ACC112 (cell line): ENCODE data around the gene SHC2.
"Not testable (repeated sequence)": the region's sequence is repeated elsewhere in the genome, so short reads cannot be mapped to it uniquely, and the experiment has no call there.

Experiments used
- H2AFZ ChIP-seq: fragments of 200-600 bp; sonication (generic); one replicate; pipeline ENCODE4 v1.6.0; 2017; ENCODE audit warnings: antibody characterized with exemption, low read length; ENCODE audit not compliant: unreplicated experiment
- H3K27ac ChIP-seq: fragments of 200-600 bp; sonication (generic); 2 replicates; pipeline ENCODE4 v1.5.1; 2014; ENCODE audit warnings: low read depth, mild to moderate bottlenecking, antibody characterized with exemption, low read length, moderate library complexity
- H3K27me3 ChIP-seq: fragments of 200-600 bp; sonication (generic); 2 replicates; pipeline ENCODE4 v1.6.1; 2014; ENCODE audit warnings: mild to moderate bottlenecking, antibody characterized with exemption, low read length, moderate library complexity, mixed read lengths; ENCODE audit not compliant: insufficient read depth
- H3K36me3 ChIP-seq: fragments of 200-600 bp; sonication (generic); 2 replicates; pipeline ENCODE4 v1.6.1; 2016; ENCODE audit warnings: mild to moderate bottlenecking, antibody characterized with exemption, low read length, moderate library complexity, mixed read lengths; ENCODE audit not compliant: insufficient read depth
- H3K4me1 ChIP-seq: fragments of 200-600 bp; sonication (generic); one replicate; pipeline ENCODE4 v1.6.1; 2016; ENCODE audit warnings: low read length, mixed read lengths; ENCODE audit not compliant: insufficient read depth, unreplicated experiment, control insufficient read depth
- H3K4me3 ChIP-seq: fragments of 200-600 bp; sonication (generic); 2 replicates; pipeline ENCODE4 v1.5.1; 2014; ENCODE audit warnings: mild to moderate bottlenecking, low read depth, low read length
- H3K79me2 ChIP-seq: fragments of 200-600 bp; sonication (generic); one replicate; pipeline ENCODE4 v1.6.0; 2016; ENCODE audit warnings: low read length; ENCODE audit not compliant: control insufficient read depth, unreplicated experiment, insufficient read depth

SHC2 gene

DNA sequence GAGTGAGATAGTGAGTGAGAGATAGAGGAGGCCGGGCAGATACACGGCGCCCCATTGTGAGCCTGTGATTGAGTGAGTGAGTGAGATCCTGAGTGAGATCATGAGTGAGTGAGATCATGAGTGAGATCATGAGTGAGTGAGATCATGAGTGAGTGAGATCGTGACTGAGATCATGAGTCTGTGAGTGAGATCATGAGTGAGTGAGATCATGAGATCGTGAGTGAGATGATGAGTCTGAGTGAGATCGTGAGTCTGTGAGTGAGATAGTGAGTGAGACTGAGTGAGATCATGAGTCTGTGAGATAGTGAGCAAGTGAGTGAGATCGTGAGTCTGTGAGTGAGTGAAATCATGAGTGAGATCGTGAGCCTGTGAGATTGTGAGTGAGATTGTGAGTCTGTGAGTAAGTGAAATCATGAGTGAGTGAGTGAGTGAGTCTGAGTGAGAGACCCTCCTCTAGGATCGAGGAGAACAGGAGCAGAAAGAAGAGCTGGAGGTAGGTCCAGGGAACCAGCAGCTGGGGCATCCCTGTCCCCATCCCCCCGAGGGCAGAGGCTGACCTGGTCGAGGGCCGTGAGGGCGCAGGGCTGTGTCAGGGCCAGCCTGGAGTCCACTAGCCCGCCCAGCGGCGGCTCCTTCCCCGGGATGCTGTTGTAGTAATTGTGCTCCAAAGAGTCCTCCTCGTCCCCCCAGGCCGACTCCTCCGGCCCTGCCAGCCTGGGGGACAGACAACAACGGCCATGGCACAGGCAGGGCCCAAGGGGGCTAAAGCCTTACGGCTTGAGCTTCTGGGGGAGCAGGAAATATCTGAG is 26.5 kb downstream of the SHC2 start:
- Histone ChIP-seq H3K27me3 (no peaks in the 10 kb centered on the region), H3K27ac (no peak overlapping the region), H2AFZ (no peak overlapping the region), H3K36me3 (no peaks in the 10 kb centered on the region), H3K79me2 (no peaks in the 10 kb centered on the region), H3K4me3 (no peak overlapping the region), H3K4me1 (no peaks in the 10 kb centered on the region)

DNA sequence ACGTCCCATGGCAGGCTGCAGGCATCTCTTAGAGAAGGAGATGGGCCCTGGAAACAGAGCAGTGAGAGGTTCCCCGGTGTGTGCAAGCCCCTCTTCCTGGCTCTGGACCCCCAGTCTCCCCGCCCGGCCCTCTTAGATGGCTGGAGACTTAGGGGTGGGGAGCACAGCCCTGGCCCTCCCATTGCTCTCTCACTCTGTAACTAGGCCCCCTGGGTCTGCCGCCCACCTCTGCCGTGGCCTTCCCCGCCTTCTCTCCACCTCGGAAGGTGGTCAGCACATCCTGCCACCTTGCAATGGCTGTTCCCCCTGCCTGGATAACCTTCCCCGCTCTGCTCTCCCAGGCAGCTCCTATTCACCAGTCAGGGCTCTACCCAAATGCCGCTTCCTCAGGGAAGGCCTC is 30.1 kb downstream of the SHC2 start:
- H3K36me3 ChIP-seq, result no peaks in the 10 kb centered on the region
- no peak overlapping the region for H2AFZ ChIP-seq
- no peak overlapping the region for H3K4me3 ChIP-seq
- no peaks in the 10 kb centered on the region for H3K27me3 ChIP-seq
- no peaks in the 10 kb centered on the region for H3K79me2 ChIP-seq
- no peak overlapping the region for H3K27ac ChIP-seq
- H3K4me1 ChIP-seq, result no peaks in the 10 kb centered on the region

DNA sequence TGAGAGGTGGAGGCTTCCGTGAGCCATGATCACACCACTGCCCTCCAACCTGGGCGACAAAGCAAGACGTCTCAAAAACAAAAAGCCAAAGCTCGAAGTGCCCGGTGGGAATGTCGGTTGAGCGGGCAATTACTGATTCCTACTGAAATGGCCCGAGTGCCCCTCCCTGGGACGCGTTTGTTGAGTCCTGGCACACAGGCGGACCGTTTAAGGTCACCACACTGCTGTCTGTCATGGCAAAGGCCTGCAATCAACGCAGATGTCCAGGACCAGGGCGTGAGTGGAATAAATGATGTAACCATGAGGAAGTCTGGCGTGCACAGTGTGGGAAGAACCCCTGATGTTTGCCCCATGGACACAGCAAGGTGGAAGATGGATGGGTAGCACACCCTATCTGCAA is 32.7 kb downstream of the SHC2 start:
- Histone ChIP-seq H2AFZ (no peak overlapping the region), H3K27ac (no peak overlapping the region), H3K27me3 (no peaks in the 10 kb centered on the region), H3K36me3 (no peaks in the 10 kb centered on the region), H3K4me1 (no peaks in the 10 kb centered on the region), H3K79me2 (no peaks in the 10 kb centered on the region), H3K4me3 (no peak overlapping the region)

DNA sequence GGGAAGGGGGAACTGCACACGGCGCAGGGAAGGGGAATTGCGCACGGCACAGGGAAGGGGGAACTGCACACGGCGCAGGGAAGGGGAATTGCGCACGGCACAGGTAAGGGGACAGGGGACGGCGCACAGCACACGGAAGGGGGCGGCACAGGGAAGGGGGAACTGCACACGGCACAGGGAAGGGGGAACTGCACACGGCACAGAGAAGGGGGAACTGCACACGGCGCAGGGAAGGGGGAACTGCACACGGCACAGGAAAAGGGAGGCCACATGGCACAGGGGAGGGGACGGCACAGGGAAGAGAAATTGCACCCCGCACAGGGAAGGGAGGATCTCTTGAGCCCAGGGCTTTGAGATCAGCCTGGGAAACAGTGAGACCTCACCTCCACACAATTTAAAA is 33.2 kb downstream of the SHC2 start:
- not testable (repeated sequence) for H2AFZ ChIP-seq, H3K27me3 ChIP-seq, H3K4me1 ChIP-seq, H3K36me3 ChIP-seq, H3K27ac ChIP-seq, H3K4me3 ChIP-seq, H3K79me2 ChIP-seq

DNA sequence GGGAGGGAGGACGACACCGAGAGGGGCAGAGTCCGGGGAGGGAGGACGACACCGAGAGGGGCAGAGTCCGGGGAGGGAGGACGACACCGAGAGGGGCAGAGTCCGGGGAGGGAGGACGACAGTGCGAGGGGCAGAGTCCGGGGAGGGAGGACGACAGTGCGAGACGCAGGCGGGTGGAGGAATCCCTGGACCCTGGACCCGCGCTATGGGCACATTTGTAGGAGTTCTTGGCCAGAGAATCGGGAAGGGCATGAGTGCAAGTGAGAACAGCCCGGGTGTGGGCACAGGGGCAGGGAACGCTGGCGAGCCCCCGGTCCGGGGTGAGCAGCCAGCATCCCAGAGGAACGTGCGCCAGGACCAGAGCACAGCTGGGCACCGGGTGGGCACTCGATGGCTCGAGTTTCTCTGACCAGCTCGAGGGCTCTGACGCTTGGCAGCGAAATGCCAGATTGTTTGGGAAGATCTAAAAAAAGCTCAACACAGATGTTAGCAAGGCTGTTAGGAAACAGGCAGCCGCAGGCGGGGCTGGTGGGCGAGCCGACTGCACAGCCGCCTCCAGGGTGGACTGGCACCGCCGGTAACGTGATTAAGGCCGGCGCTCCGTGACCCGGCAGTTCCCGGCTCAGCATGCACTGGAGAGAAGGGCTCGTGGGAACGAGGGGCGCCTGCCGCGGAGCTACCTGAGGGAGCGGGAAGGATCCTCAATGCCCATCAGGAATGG is 33.9 kb downstream of the SHC2 start:
- H3K79me2 ChIP-seq, result no peaks in the 10 kb centered on the region
- H3K36me3 ChIP-seq, result no peaks in the 10 kb centered on the region
- no peaks in the 10 kb centered on the region for H3K4me1 ChIP-seq
- H2AFZ ChIP-seq, result no peak overlapping the region
- no peaks in the 10 kb centered on the region for H3K27me3 ChIP-seq
- no peak overlapping the region for H3K4me3 ChIP-seq
- H3K27ac ChIP-seq, result no peak overlapping the region

DNA sequence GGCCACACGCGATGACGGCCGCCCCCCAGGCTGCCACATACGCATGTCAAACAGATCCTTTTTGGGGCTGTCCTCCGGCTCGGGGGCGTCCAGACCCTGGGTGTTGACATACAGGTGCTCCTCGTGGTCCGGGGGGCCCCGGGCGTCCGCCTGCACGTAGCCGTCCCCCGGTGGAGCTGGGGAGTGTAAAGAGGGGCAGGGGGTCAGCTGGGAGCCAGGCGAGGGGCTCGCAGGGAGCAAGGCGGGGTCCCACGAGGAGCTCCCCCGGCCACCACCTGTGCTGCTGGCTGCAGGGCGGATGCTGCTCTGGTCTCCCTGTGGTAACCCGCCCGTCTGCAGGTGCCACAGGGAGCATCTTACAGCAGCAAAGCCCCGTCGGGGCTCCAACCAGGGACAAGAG is 35.8 kb downstream of the SHC2 start:
- H2AFZ ChIP-seq, result no peak overlapping the region
- no peaks in the 10 kb centered on the region for H3K79me2 ChIP-seq
- no peak overlapping the region for H3K27ac ChIP-seq
- H3K4me1 ChIP-seq, result no peaks in the 10 kb centered on the region
- no peak overlapping the region for H3K4me3 ChIP-seq
- no peaks in the 10 kb centered on the region for H3K36me3 ChIP-seq
- H3K27me3 ChIP-seq, result no peaks in the 10 kb centered on the region

DNA sequence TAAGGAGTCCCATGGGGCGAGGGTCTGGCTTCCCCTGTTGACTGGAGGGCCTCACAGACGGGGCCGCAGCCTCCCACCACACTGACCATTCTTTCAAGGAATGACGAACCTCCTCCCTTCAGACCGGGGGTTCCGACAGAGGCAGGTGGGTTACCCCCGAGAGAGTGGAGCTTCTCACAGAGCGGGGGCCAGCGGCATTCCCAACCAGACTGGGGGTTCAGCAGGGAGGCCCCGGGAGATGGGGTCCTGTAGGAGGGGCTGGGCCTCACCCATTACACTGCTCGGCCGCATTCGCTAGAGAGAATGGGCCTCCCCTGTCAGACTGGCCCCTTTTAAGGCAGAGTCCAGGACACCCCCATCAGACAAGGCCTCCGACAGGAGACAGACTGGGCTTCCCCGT is 36.3 kb downstream of the SHC2 start:
- H3K4me3 ChIP-seq, result no peak overlapping the region
- H3K27me3 ChIP-seq, result no peaks in the 10 kb centered on the region
- no peaks in the 10 kb centered on the region for H3K79me2 ChIP-seq
- no peaks in the 10 kb centered on the region for H3K36me3 ChIP-seq
- no peak overlapping the region for H2AFZ ChIP-seq
- H3K27ac ChIP-seq, result no peak overlapping the region
- no peaks in the 10 kb centered on the region for H3K4me1 ChIP-seq

DNA sequence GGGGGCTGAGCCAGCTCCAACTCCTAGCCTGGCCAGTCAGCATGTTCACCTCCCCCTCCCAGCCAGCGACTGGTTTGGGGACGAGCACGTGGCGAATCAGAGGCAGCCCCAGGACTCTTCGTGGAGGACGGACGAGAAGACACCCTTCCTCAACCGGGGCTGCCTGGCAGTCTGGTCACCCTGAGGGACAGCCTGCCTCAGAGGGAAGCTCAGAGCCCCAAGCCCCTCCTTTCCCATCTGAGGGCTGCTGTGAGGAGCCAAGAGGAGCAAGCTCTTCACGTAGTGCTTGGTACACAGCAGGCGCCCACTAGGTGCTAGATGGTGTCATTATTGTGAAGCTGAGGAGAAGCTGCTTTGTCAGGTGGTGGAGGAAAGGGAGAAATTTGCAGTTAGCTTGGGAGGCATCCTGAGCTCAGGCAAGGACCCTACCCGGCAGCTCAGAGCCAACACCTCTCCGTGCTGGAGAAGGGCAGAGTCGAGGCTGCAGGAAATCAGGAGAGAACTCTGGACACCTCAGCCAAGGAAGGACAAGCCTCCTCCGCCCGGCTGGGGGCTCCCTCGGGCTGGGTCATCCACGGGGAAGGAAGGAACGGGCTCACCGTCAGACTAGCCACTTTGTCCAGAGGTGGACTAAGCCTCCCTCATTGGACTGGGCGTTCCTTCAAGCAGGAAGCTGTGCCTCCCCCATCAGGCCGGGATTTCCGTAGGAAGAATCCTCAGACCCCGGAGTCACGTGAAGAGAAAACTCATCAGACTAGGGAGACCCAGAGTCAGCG is 37.0 kb downstream of the SHC2 start:
- no peak overlapping the region for H2AFZ ChIP-seq
- H3K79me2 ChIP-seq, result no peaks in the 10 kb centered on the region
- H3K27ac ChIP-seq, result no peak overlapping the region
- H3K4me1 ChIP-seq, result no peaks in the 10 kb centered on the region
- no peaks in the 10 kb centered on the region for H3K27me3 ChIP-seq
- H3K36me3 ChIP-seq, result no peaks in the 10 kb centered on the region
- H3K4me3 ChIP-seq, result no peak overlapping the region

DNA sequence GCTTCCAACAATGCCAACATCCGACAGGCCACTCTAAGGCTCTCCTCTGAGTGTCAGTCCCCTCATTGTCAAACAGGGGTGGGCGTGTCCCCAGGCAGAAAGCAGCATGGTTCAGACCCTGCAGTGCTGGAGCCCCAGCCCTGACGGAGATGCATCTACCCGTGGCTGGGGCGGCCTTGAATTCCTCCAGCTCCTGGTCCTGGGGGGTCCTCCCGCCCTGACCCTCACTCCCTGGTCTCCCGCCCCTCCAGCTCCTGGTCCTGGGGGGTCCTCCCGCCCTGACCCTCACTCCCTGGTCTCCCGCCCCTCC is 38.0 kb downstream of the SHC2 start:
- H2AFZ ChIP-seq, H3K4me3 ChIP-seq, H3K27ac ChIP-seq, H3K79me2 ChIP-seq, H3K27me3 ChIP-seq, H3K36me3 ChIP-seq, H3K4me1 ChIP-seq: not testable (repeated sequence)

DNA sequence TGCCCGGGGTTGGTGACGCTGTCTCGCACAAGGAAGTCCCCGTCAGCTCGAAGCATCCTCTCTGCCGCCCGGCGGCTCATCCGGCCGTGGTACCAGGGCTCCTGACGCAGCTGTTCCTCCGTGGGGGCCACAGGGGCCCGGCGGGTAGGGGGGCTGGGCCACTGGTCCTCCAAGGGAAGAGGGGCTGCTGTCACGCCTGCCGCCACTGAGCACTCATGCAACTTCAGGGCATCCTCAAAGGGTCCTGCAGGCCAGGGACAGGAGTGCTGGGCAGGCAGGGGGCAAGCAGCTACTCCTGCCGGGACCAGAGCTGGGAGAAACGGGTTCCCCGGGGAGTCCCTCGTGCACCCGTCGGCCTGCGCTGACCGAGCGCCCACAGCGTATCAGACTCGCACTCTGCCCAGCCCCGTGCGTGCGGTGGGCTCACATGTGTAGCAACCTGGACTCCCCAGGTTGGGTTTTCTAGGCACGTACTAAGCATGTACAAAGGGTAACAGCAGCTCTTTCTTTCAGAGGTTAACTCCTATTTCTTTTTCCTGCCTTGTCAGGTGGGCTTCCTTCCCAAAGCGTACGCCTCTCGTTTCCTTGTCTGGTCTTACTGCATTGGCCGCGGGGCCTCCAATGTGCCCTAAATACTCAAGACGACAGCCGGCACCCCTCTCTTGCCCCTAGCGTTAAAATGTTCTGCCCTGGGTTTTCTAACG is 38.5 kb downstream of the SHC2 start:
- Histone ChIP-seq H3K4me1 (no peaks in the 10 kb centered on the region), H2AFZ (no peak overlapping the region), H3K4me3 (no peak overlapping the region), H3K27me3 (no peaks in the 10 kb centered on the region), H3K79me2 (no peaks in the 10 kb centered on the region), H3K36me3 (no peaks in the 10 kb centered on the region), H3K27ac (no peak overlapping the region)
